Hindlimb muscle (tissue), 1 donor: ENCODE data around the gene SIRPA. TPM values are rescaled to one million over a fixed set of nuclear protein-coding genes. Genes with fewer than 3 reads are reported as not detected.

Experiments
- DNase-seq: peaks from one replicate; pipeline ENCODE4 v3.0.0-alpha.2; 2013
- polyA plus RNA-seq: library from polyadenylated mRNA; unstranded; fragments of 120-200 nt; gene quantifications from one replicate; pipeline ENCODE4 v1.2.1, GENCODE V29; 2013; ENCODE audit not compliant: insufficient read length

SIRPA gene
- polyA plus RNA-seq, 1 donor = 41.6 TPM

GRCh38 chr20:1870792-1871550 lies 24.2 kb upstream of the SIRPA start:
- no peak for DNase-seq

- DNase-seq = no peak
These were observed 23.3 kb upstream of the SIRPA start for GRCh38 chr20:1871807-1872458.

- no peak for DNase-seq
These were observed 22.6 kb upstream of the SIRPA start for GRCh38 chr20:1872459-1873097.

GRCh38 chr20:1874450-1875182 lies 20.6 kb upstream of the SIRPA start:
- DNase-seq = no peak

GRCh38 chr20:1875183-1875554 lies 20.0 kb upstream of the SIRPA start:
- DNase-seq = no peak

GRCh38 chr20:1875762-1876161 lies 19.4 kb upstream of the SIRPA start:
- DNase-seq = no peak

- no peak for DNase-seq
These were observed 18.8 kb upstream of the SIRPA start for GRCh38 chr20:1876217-1876921.

GRCh38 chr20:1876975-1877608 lies 18.1 kb upstream of the SIRPA start:
- DNase-seq = no peak

GRCh38 chr20:1877609-1878200 lies 17.5 kb upstream of the SIRPA start:
- no peak for DNase-seq

- no peak for DNase-seq
These were observed 15.8 kb upstream of the SIRPA start for GRCh38 chr20:1879369-1879768.

- no peak for DNase-seq
These were observed 15.3 kb upstream of the SIRPA start for GRCh38 chr20:1879934-1880333.

- DNase-seq = no peak
These were observed 14.5 kb upstream of the SIRPA start for GRCh38 chr20:1880529-1881239.

GRCh38 chr20:1881240-1881835 lies 13.9 kb upstream of the SIRPA start:
- DNase-seq = no peak

GRCh38 chr20:1882026-1882425 lies 13.2 kb upstream of the SIRPA start:
- no peak for DNase-seq

GRCh38 chr20:1883986-1884385 lies 11.2 kb upstream of the SIRPA start:
- no peak for DNase-seq

- no peak for DNase-seq
These were observed 10.0 kb upstream of the SIRPA start for GRCh38 chr20:1885254-1885653.

- no peak for DNase-seq
These were observed 9.1 kb upstream of the SIRPA start for GRCh38 chr20:1885940-1886693.

- no peak for DNase-seq
These were observed 7.9 kb upstream of the SIRPA start for GRCh38 chr20:1887321-1887720.

- DNase-seq = no peak
These were observed 7.5 kb upstream of the SIRPA start for GRCh38 chr20:1887756-1888155.
